ENCODE results near the gene TEX261.
A peak's percentile ranks its signal among the peaks of the same experiment; 100 is the strongest.
"Not testable (repeated sequence)": the region's sequence is repeated elsewhere in the genome, so short reads cannot be mapped to it uniquely, and the experiment has no call there.

TEX261 gene

DNA sequence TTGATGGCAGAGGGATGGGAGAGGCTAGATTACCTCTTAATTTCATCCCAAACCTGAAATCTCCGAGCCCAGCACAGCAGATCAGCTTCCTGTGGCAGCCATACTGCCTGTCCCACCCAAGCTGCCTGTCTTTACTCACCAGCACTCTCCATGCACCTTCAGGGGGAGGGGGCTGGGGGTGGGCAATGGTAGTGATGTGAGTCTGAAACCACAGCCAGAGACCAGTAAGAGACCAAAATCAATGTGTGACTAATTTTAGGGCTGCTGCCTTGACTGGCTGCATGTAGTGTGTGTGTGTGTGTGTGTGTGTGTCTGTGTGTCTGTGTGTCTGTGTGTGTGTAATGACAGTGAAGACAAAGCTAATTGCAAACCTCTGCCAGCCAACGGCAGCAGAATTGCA lies 11.7 kb upstream of the TEX261 start:
- H3K4me1 ChIP-seq (ENCODE audit: control insufficient read depth, insufficient read depth, low read length) = peaks cover 10% of the 10 kb centered on the region
- no peaks in the 10 kb centered on the region for H3K36me3 ChIP-seq (ENCODE audit: control insufficient read depth, insufficient read depth, low read length)
- no peak overlapping the region for H3K9ac ChIP-seq (ENCODE audit: low read depth, low read length)
- H3K4me3 ChIP-seq (ENCODE audit: low read depth, low read length) = no peak overlapping the region
- H3K27me3 ChIP-seq (ENCODE audit: control insufficient read depth, insufficient read depth, low read length) = peaks cover 8% of the 10 kb centered on the region
- no peaks in the 10 kb centered on the region for H3K9me3 ChIP-seq (ENCODE audit: control insufficient read depth, insufficient read depth, low read length)

DNA sequence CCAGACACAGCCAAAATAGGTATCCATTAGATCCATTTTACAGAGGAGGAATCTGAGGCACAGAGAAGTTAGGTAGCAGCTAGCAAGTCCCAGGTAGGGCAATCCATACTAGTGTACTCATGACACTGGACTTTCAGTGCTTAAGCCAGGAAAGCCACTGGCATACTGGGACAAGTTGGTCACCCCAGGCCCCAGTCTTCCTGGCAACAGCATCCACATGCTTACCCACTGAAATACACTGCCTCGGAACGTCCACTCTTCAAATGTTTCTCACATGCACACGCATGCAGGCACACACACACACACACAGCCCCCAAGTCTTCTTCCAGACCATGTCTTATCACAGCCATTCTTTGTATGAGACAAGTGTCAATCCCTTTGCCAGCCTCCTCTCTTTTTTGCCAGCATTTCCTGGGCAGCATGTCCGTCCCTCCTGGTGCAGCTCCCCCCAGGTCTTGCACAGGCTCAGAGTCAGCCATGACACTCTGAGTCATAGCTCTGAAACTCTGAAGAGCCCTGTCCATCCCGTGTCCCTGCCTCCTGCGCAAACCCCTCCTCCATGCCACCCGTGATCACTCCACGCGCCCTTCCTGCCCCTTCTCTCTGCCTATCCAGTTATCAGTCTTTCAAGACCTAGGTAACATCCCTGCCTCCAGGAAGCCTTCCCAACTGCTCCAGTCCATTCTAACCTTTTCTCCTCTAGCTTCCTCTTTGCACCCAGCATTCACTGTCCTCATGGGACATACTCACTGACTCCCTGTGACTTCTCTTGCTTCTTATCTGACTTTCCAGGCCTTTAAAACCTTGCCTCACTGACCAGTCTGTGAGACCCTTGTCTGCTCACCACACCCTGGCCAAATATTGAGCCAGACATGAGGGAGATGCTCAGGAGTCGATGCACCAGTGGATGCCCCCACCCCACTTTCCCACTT lies 10.9 kb upstream of the TEX261 start:
- no peaks in the 10 kb centered on the region for H3K9me3 ChIP-seq (ENCODE audit: control insufficient read depth, insufficient read depth, low read length)
- no peaks in the 10 kb centered on the region for H3K36me3 ChIP-seq (ENCODE audit: control insufficient read depth, insufficient read depth, low read length)
- H3K9ac ChIP-seq (ENCODE audit: low read depth, low read length) = no peak overlapping the region
- peaks cover 14% of the 10 kb centered on the region for H3K4me1 ChIP-seq (ENCODE audit: control insufficient read depth, insufficient read depth, low read length)
- peaks cover 8% of the 10 kb centered on the region for H3K27me3 ChIP-seq (ENCODE audit: control insufficient read depth, insufficient read depth, low read length)
- no peak overlapping the region for H3K4me3 ChIP-seq (ENCODE audit: low read depth, low read length)

DNA sequence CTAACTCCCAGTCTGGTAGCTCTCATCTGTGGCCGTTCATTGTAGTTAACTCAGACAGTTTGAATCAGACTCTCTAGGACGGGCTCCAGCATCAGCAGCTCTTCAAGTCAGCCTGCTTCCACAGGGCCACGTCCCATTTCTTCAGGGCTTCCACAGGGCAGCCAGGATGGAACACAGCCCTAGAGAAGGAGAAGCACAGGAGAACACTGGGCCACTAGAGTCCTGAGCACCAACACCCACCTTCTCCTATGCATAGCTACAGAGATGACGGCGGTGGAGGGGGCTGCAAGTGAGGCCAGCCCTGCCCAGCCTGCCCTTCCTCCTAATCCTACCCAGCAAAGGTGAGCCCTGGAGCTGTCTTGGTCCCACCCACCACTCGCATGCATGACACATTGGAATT lies 10.2 kb upstream of the TEX261 start:
- Histone ChIP-seq H3K4me1 (ENCODE audit: control insufficient read depth, insufficient read depth, low read length) (peaks cover 14% of the 10 kb centered on the region), H3K9me3 (ENCODE audit: control insufficient read depth, insufficient read depth, low read length) (no peaks in the 10 kb centered on the region), H3K36me3 (ENCODE audit: control insufficient read depth, insufficient read depth, low read length) (no peaks in the 10 kb centered on the region), H3K4me3 (ENCODE audit: low read depth, low read length) (no peak overlapping the region), H3K9ac (ENCODE audit: low read depth, low read length) (no peak overlapping the region), H3K27me3 (ENCODE audit: control insufficient read depth, insufficient read depth, low read length) (peaks cover 8% of the 10 kb centered on the region)

DNA sequence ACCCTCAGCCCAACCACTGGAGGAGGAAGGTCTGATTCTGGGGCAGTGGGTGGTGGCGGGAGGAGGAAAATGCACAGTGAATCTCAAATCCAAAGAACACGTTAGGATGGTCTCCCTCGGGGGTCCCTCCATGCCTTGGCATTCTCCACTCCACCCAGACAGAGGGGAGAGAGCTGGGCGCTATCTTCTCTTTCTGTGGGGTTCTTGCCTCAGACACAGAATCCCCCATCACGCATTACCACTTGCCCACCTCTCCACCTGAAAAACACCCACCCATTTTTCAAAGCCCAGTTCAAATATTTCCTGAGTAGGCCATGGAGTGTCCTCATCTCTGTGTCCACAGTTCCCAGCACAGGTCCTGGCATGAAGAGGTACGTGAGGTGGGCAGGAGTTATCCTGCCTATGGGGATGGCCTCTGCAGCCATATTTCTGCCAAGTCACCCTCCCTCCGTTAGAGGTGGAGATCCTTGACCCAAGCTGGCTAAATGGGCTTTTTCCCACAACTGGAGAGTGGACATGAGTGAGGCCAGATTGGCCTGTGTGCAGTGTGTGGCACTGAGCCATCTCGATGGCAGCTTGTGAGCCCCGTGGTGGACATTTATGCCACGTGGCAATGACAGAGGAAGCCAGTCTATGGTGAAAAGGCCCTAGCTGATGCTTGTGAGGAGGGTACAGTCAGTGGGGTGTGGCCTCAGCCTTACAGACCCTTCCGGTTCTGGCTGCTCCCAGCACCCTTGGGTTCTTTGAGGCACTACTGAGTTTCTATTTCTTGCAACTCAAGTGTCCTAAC lies 9.5 kb upstream of the TEX261 start:
- no peaks in the 10 kb centered on the region for H3K9me3 ChIP-seq (ENCODE audit: control insufficient read depth, insufficient read depth, low read length)

DNA sequence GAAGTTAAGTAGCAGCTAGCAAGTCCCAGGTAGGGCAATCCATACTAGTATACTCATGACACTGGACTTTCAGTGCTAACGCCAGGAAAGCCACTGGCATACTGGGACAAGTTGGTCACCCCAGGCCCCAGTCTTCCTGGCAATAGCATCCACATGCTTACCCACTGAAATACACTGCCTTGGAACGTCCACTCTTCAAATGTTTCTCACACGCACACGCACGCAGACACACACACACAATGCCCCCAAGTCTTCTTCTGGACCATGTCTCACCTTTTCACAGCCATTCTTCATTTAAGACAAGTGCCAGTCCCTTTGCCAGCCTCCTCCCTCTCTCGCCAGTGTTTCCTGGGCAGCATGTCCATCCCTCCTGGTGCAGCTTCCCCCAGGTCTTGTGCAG lies 8.7 kb upstream of the TEX261 start:
- Histone ChIP-seq H3K4me1 (ENCODE audit: control insufficient read depth, insufficient read depth, low read length) (peaks cover 14% of the 10 kb centered on the region), H3K36me3 (ENCODE audit: control insufficient read depth, insufficient read depth, low read length) (no peaks in the 10 kb centered on the region), H3K9me3 (ENCODE audit: control insufficient read depth, insufficient read depth, low read length) (no peaks in the 10 kb centered on the region), H3K27me3 (ENCODE audit: control insufficient read depth, insufficient read depth, low read length) (peaks cover 8% of the 10 kb centered on the region), H3K4me3 (ENCODE audit: low read depth, low read length) (no peak overlapping the region), H3K9ac (ENCODE audit: low read depth, low read length) (no peak overlapping the region)

More for the DNA sequence above, 9.5 kb upstream of the TEX261 start:
- H3K27me3 ChIP-seq (ENCODE audit: control insufficient read depth, insufficient read depth, low read length) = peaks cover 8% of the 10 kb centered on the region
- no peak overlapping the region for H3K9ac ChIP-seq (ENCODE audit: low read depth, low read length)
- peaks cover 14% of the 10 kb centered on the region for H3K4me1 ChIP-seq (ENCODE audit: control insufficient read depth, insufficient read depth, low read length)
- H3K36me3 ChIP-seq (ENCODE audit: control insufficient read depth, insufficient read depth, low read length) = no peaks in the 10 kb centered on the region
- H3K4me3 ChIP-seq (ENCODE audit: low read depth, low read length) = no peak overlapping the region

DNA sequence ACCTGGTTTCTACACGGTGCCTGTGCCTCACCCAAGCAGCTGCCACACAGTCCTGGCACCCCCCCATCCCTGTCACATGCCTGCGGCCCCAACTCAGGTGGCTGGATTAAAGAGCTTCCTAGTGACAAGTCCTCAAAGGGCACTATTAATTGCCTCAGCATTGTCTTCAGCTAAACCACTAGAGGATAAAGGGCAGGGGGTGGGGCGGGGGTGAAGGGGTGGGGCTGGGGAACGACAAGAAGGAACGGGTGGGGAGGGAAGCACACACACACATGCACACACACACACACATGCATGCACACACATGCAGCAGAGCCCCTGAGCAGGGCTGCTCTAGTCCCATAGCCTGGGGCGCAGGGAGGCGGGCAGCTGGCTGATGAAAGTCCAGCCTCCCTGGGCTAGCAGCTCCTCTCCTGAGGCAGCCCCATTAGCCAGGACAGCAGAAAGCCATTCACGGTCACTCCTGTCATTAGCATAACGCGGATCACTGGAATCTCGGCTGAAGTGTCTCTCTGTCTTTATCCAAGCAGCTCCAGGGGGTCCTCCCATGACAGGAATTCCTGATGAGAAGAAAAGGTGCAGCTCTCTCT lies 7.4 kb upstream of the TEX261 start:
- Histone ChIP-seq H3K9ac (ENCODE audit: low read depth, low read length) (no peak overlapping the region), H3K36me3 (ENCODE audit: control insufficient read depth, insufficient read depth, low read length) (no peaks in the 10 kb centered on the region), H3K4me3 (ENCODE audit: low read depth, low read length) (peak overlapping the region; percentile 35), H3K9me3 (ENCODE audit: control insufficient read depth, insufficient read depth, low read length) (no peaks in the 10 kb centered on the region), H3K4me1 (ENCODE audit: control insufficient read depth, insufficient read depth, low read length) (peaks cover 14% of the 10 kb centered on the region), H3K27me3 (ENCODE audit: control insufficient read depth, insufficient read depth, low read length) (peaks cover 8% of the 10 kb centered on the region)

DNA sequence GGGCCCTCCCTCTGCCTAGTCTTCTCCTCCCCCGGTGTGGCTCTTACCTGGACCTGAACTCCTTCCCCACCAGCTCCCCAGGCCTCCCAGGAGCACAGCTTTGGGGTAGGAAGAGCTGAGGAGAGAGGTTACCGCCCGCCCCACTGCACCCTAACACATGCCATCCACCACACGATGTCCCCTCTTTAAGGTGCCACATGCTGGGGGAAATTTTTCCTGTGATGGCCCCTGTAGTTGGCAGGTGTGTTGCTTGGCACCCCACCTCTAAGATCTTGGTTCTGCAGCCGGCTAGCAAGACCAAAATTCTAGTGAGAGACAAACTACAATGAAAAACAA lies 6.9 kb upstream of the TEX261 start:
- Histone ChIP-seq H3K27me3 (ENCODE audit: control insufficient read depth, insufficient read depth, low read length) (peaks cover 8% of the 10 kb centered on the region), H3K4me3 (ENCODE audit: low read depth, low read length) (peak overlapping the region; percentile 5), H3K9ac (ENCODE audit: low read depth, low read length) (no peak overlapping the region), H3K36me3 (ENCODE audit: control insufficient read depth, insufficient read depth, low read length) (no peaks in the 10 kb centered on the region), H3K4me1 (ENCODE audit: control insufficient read depth, insufficient read depth, low read length) (peaks cover 14% of the 10 kb centered on the region), H3K9me3 (ENCODE audit: control insufficient read depth, insufficient read depth, low read length) (no peaks in the 10 kb centered on the region)

DNA sequence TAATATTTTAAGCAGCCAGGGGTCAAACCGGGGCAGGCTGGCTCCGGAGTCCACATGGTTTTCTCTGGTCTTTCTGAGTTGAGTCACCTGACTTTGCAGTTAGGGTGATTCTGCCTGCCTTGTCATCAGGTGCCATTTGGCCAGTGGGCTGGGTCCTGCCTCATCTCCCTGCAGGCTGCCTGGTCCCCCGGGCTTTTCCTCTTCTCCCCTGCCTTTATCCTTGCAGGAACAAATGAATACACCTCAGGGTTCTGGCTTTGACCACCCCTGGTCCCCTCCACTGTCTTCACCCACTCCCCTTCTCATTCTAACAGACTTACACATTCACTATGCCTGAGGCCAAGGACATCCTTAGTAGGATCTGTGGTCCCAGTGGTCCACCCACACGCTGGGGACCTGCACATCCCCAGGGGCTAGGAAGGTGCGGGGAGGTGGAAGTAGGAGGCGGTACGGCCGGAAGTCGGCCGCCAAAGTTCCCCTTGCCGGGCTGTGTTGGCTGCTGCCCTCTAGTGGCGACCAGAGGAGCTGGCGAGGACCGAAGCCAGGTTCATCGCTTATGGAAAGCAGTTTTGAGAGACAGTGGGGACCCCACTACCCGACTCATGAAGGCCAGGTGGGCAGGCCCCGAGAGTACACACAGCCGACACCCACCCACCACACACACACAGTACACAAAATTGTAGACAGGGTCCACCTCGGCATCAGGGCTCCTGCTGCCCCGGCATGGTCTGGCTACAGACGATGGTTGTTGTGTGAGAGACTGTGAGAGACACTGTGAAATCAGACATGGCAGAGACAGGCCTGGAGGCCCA lies 6.3 kb upstream of the TEX261 start:
- Histone ChIP-seq H3K9me3 (ENCODE audit: control insufficient read depth, insufficient read depth, low read length) (no peaks in the 10 kb centered on the region), H3K4me3 (ENCODE audit: low read depth, low read length) (peak overlapping the region; percentile 48), H3K4me1 (ENCODE audit: control insufficient read depth, insufficient read depth, low read length) (peaks cover 14% of the 10 kb centered on the region), H3K36me3 (ENCODE audit: control insufficient read depth, insufficient read depth, low read length) (no peaks in the 10 kb centered on the region), H3K27me3 (ENCODE audit: control insufficient read depth, insufficient read depth, low read length) (peaks cover 8% of the 10 kb centered on the region), H3K9ac (ENCODE audit: low read depth, low read length) (no peak overlapping the region)

DNA sequence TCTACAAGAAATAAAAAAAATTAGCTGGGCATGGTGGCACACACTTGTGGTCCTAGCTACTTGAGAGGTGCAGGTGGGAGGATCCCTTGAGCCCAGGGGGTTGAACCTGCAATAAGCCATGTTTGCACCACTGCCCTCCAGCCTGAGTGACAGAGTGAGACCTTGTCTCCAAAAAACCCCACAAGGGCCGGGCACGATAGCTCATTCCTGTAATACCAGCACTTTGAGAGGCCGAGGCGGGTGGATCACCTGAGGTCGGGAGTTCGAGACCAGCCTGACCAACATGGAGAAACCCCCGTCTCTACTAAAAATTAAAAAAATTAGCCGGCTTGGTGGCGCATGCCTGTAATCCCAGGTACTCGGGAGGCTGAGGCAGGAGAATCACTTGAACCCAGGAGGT lies 5.3 kb upstream of the TEX261 start:
- H3K9me3 ChIP-seq (ENCODE audit: control insufficient read depth, insufficient read depth, low read length); H3K4me3 ChIP-seq (ENCODE audit: low read depth, low read length); H3K36me3 ChIP-seq (ENCODE audit: control insufficient read depth, insufficient read depth, low read length); H3K27me3 ChIP-seq (ENCODE audit: control insufficient read depth, insufficient read depth, low read length); H3K9ac ChIP-seq (ENCODE audit: low read depth, low read length): not testable (repeated sequence)
- peaks cover 14% of the 10 kb centered on the region for H3K4me1 ChIP-seq (ENCODE audit: control insufficient read depth, insufficient read depth, low read length)

DNA sequence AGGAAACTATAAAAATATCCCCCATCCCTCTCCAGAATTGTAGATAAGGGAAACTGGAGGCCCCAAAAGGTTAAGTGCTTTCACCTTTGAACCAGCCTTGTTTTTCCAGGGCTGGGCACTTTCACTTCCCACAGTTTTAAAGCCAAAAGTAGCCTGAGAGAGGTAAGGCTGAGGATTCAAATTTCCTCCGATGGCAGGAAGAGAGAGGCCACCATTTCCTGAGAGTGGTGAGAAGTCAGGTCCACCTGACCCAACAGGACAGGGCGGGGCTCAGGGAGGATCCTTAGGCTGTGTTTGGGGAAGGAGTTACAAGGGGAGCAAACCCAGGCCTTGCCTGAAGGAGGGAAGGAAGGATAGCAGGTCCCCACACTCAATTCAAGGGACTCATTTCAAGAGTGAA lies 4.7 kb upstream of the TEX261 start:
- H3K4me3 ChIP-seq (ENCODE audit: low read depth, low read length) = no peak overlapping the region
- peaks cover 6% of the 10 kb centered on the region for H3K27me3 ChIP-seq (ENCODE audit: control insufficient read depth, insufficient read depth, low read length)

DNA sequence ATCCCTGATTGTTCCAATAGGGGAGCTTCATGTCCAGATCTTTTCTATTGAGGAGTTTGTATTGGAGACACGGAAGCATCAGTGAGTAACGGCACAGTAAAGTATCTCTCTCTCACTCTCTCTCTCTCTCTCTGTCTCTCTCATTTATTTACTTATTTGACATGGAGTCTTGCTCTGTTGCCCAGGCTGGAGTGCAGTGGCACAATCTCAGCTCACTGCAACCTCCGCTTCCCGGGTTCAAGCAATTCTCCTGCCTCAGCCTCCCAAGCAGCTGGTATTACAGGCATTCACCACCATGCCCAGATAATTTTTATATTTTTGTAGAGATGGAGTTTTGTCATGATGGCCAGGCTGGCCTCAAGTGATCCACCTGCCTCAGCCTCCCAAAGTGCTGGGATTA lies 4.2 kb upstream of the TEX261 start:
- peaks cover 16% of the 10 kb centered on the region for H3K4me1 ChIP-seq (ENCODE audit: control insufficient read depth, insufficient read depth, low read length)
- not testable (repeated sequence) for H3K27me3 ChIP-seq (ENCODE audit: control insufficient read depth, insufficient read depth, low read length); H3K36me3 ChIP-seq (ENCODE audit: control insufficient read depth, insufficient read depth, low read length); H3K9me3 ChIP-seq (ENCODE audit: control insufficient read depth, insufficient read depth, low read length); H3K9ac ChIP-seq (ENCODE audit: low read depth, low read length); H3K4me3 ChIP-seq (ENCODE audit: low read depth, low read length)

More for the DNA sequence above, 4.7 kb upstream of the TEX261 start:
- Histone ChIP-seq H3K36me3 (ENCODE audit: control insufficient read depth, insufficient read depth, low read length) (no peaks in the 10 kb centered on the region), H3K4me1 (ENCODE audit: control insufficient read depth, insufficient read depth, low read length) (peaks cover 14% of the 10 kb centered on the region), H3K9ac (ENCODE audit: low read depth, low read length) (no peak overlapping the region), H3K9me3 (ENCODE audit: control insufficient read depth, insufficient read depth, low read length) (no peaks in the 10 kb centered on the region)
